ENCODE results near the gene NEB.
"Not testable (repeated sequence)": the region's sequence is repeated elsewhere in the genome, so short reads cannot be mapped to it uniquely, and the experiment has no call there.

Gene NEB

GRCh38 chr2:151603530-151603929, 130.7 kb downstream of the NEB start:
- not testable (repeated sequence) for H3K4me1 ChIP-seq; H3K79me2 ChIP-seq; H3K27me3 ChIP-seq (ENCODE audit: control insufficient read depth, insufficient read depth, low read length); H2AFZ ChIP-seq; H3K27ac ChIP-seq; H3K36me3 ChIP-seq (ENCODE audit: control insufficient read depth, insufficient read depth, low read length); H3K9ac ChIP-seq; H3K4me3 ChIP-seq (ENCODE audit: low read depth, low read length); H3K9me3 ChIP-seq (ENCODE audit: control insufficient read depth, low read length); H3K4me2 ChIP-seq (ENCODE audit: low read length)

- H3K27ac ChIP-seq; H3K4me2 ChIP-seq (ENCODE audit: low read length); H2AFZ ChIP-seq; H3K79me2 ChIP-seq; H3K9ac ChIP-seq; H3K27me3 ChIP-seq (ENCODE audit: control insufficient read depth, insufficient read depth, low read length); H3K36me3 ChIP-seq (ENCODE audit: control insufficient read depth, insufficient read depth, low read length); H3K9me3 ChIP-seq (ENCODE audit: control insufficient read depth, low read length); H3K4me1 ChIP-seq; H3K4me3 ChIP-seq (ENCODE audit: low read depth, low read length): not testable (repeated sequence)
These were observed 131.9 kb downstream of the NEB start for GRCh38 chr2:151602402-151602801.

GRCh38 chr2:151601803-151602202, 132.5 kb downstream of the NEB start:
- H3K36me3 ChIP-seq (ENCODE audit: control insufficient read depth, insufficient read depth, low read length); H3K4me1 ChIP-seq; H2AFZ ChIP-seq; H3K27ac ChIP-seq; H3K79me2 ChIP-seq; H3K27me3 ChIP-seq (ENCODE audit: control insufficient read depth, insufficient read depth, low read length); H3K4me2 ChIP-seq (ENCODE audit: low read length); H3K9ac ChIP-seq; H3K9me3 ChIP-seq (ENCODE audit: control insufficient read depth, low read length); H3K4me3 ChIP-seq (ENCODE audit: low read depth, low read length): not testable (repeated sequence)

- not testable (repeated sequence) for H3K4me3 ChIP-seq (ENCODE audit: low read depth, low read length); H3K4me2 ChIP-seq (ENCODE audit: low read length); H3K27me3 ChIP-seq (ENCODE audit: control insufficient read depth, insufficient read depth, low read length); H3K9me3 ChIP-seq (ENCODE audit: control insufficient read depth, low read length); H3K9ac ChIP-seq; H2AFZ ChIP-seq; H3K36me3 ChIP-seq (ENCODE audit: control insufficient read depth, insufficient read depth, low read length); H3K79me2 ChIP-seq; H3K27ac ChIP-seq; H3K4me1 ChIP-seq
These were observed 137.2 kb downstream of the NEB start for GRCh38 chr2:151596903-151597608.

GRCh38 chr2:151591908-151592255, 142.4 kb downstream of the NEB start:
- not testable (repeated sequence) for H3K4me3 ChIP-seq (ENCODE audit: low read depth, low read length); H3K27ac ChIP-seq; H3K4me1 ChIP-seq; H3K27me3 ChIP-seq (ENCODE audit: control insufficient read depth, insufficient read depth, low read length); H3K79me2 ChIP-seq; H3K9me3 ChIP-seq (ENCODE audit: control insufficient read depth, low read length); H3K36me3 ChIP-seq (ENCODE audit: control insufficient read depth, insufficient read depth, low read length); H3K4me2 ChIP-seq (ENCODE audit: low read length); H3K9ac ChIP-seq; H2AFZ ChIP-seq

GRCh38 chr2:151591250-151591907, 142.9 kb downstream of the NEB start:
- not testable (repeated sequence) for H3K9ac ChIP-seq; H3K4me1 ChIP-seq; H3K27me3 ChIP-seq (ENCODE audit: control insufficient read depth, insufficient read depth, low read length)

GRCh38 chr2:151581300-151581699, 153.0 kb downstream of the NEB start:
- H3K9me3 ChIP-seq (ENCODE audit: control insufficient read depth, low read length); H3K9ac ChIP-seq; H3K79me2 ChIP-seq; H3K4me2 ChIP-seq (ENCODE audit: low read length); H3K4me1 ChIP-seq; H3K4me3 ChIP-seq (ENCODE audit: low read depth, low read length); H3K36me3 ChIP-seq (ENCODE audit: control insufficient read depth, insufficient read depth, low read length); H3K27ac ChIP-seq; H3K27me3 ChIP-seq (ENCODE audit: control insufficient read depth, insufficient read depth, low read length); H2AFZ ChIP-seq: not testable (repeated sequence)

More at GRCh38 chr2:151591250-151591907, 142.9 kb downstream of the NEB start:
- H3K36me3 ChIP-seq (ENCODE audit: control insufficient read depth, insufficient read depth, low read length); H3K4me3 ChIP-seq (ENCODE audit: low read depth, low read length); H3K27ac ChIP-seq; H3K79me2 ChIP-seq; H2AFZ ChIP-seq; H3K9me3 ChIP-seq (ENCODE audit: control insufficient read depth, low read length); H3K4me2 ChIP-seq (ENCODE audit: low read length): not testable (repeated sequence)

GRCh38 chr2:151580697-151581096, 153.6 kb downstream of the NEB start:
- H2AFZ ChIP-seq; H3K36me3 ChIP-seq (ENCODE audit: control insufficient read depth, insufficient read depth, low read length); H3K27ac ChIP-seq; H3K9me3 ChIP-seq (ENCODE audit: control insufficient read depth, low read length); H3K79me2 ChIP-seq; H3K27me3 ChIP-seq (ENCODE audit: control insufficient read depth, insufficient read depth, low read length); H3K9ac ChIP-seq; H3K4me2 ChIP-seq (ENCODE audit: low read length); H3K4me3 ChIP-seq (ENCODE audit: low read depth, low read length); H3K4me1 ChIP-seq: not testable (repeated sequence)

All from parathyroid adenoma (tissue), 2 donors.